CD4-positive, alpha-beta T cell (primary cell): ENCODE results near the gene S100A2. TPM values are rescaled to one million over a fixed set of nuclear protein-coding genes. Genes with fewer than 3 reads are reported as not detected.
A peak's percentile ranks its signal among the peaks of the same experiment; 100 is the strongest.

Source experiments
- ATAC-seq: fragments of 200-7000 bp; cut with Tn5 transposase; one replicate; pipeline ENCODE4 v1.10.0; 2022; ENCODE audit warnings: mild to moderate bottlenecking; ENCODE audit not compliant: poor library complexity
- CTCF ChIA-PET: fragments of 350-600 bp; sonication (Branson Sonifier 250); formaldehyde crosslinking; loops from one replicate; lab custom pipeline; 2021; ENCODE audit warnings: antibody characterized with exemption, inconsistent platforms; lab: Charles Lee
- POLR2A ChIA-PET: fragments of 350-600 bp; sonication (Branson Sonifier 250); formaldehyde crosslinking; loops from one replicate; lab custom pipeline; 2021; ENCODE audit warnings: antibody characterized with exemption, inconsistent platforms; lab: Charles Lee
- DNase-seq, 14 experiments: peaks; one replicate each; pipeline ENCODE4 v3.0.0-alpha.2; 2013 to 2020; ENCODE audit warnings: mixed read lengths in 2 of 14
- H3K27ac ChIP-seq, 2 donors: one replicate each; pipeline versions ENCODE4 v1.5.1 to v1.7.0; 2013; ENCODE audit warnings: low read length in 2 of 2, low read depth in 1 of 2, mild to moderate bottlenecking in 1 of 2
- H3K27me3 ChIP-seq, 2 experiments: 1 replicate in 1 of 2; 2 replicates in 1 of 2; pipeline versions ENCODE4 v1.6.1 to v1.7.0; 2013; ENCODE audit warnings: low read length in 2 of 2, control low read depth in 1 of 2, mild to moderate bottlenecking in 1 of 2, moderate library complexity in 1 of 2; ENCODE audit not compliant: insufficient read depth in 2 of 2, control insufficient read depth in 1 of 2
- H3K36me3 ChIP-seq: one replicate; pipeline ENCODE4 v1.6.1; 2013; ENCODE audit warnings: low read length, control low read depth; ENCODE audit not compliant: insufficient read depth
- H3K4me1 ChIP-seq: one replicate; pipeline ENCODE4 v1.6.1; 2013; ENCODE audit warnings: low read length, control low read depth; ENCODE audit not compliant: insufficient read depth
- H3K4me3 ChIP-seq: one replicate; pipeline ENCODE4 v1.5.1; 2013; ENCODE audit warnings: mild to moderate bottlenecking, low read length, moderate library complexity
- H3K9me3 ChIP-seq, 2 experiments: 1 replicate in 1 of 2; 2 replicates in 1 of 2; pipeline versions ENCODE4 v1.6.1 to v1.7.0; 2013; ENCODE audit warnings: low read length in 2 of 2, mild to moderate bottlenecking in 2 of 2, control low read depth in 1 of 2, moderate library complexity in 1 of 2; ENCODE audit not compliant: control insufficient read depth in 1 of 2, insufficient read depth in 1 of 2
- H3K27ac Mint-ChIP-seq: one replicate; pipeline ENCODE4 v1.8.0; 2020; ENCODE audit warnings: mixed read lengths
- H3K27me3 Mint-ChIP-seq: one replicate; pipeline ENCODE4 v1.8.0; 2021; ENCODE audit warnings: mixed read lengths
- H3K36me3 Mint-ChIP-seq: one replicate; pipeline ENCODE4 v1.8.0; 2021; ENCODE audit warnings: low read depth, mixed read lengths
- H3K4me1 Mint-ChIP-seq: one replicate; pipeline ENCODE4 v1.8.0; 2021; ENCODE audit warnings: low read depth, mixed read lengths
- H3K4me3 Mint-ChIP-seq: one replicate; pipeline ENCODE4 v1.8.0; 2020; ENCODE audit warnings: mild to moderate bottlenecking, mixed read lengths
- H3K9me3 Mint-ChIP-seq: one replicate; pipeline ENCODE4 v1.8.0; 2020; ENCODE audit warnings: mixed read lengths
- CTCF ChIP-seq: fragments of 200-600 bp; IDR thresholded peaks from one replicate; pipeline ENCODE4 v1.8.0; 2022; ENCODE audit warnings: antibody characterized with exemption, mild to moderate bottlenecking
- intact Hi-C, 2 experiments: fragments of 100-400 bp; cut with DNase I in 1 of 2; cut with micrococcal nuclease in 1 of 2; formaldehyde crosslinking; loops; one replicate each; pipeline versions ENCODE4 v1.15.1 to v1.9.0; 2023 to 2025; cut with DNase I, micrococcal nuclease
- total RNA-seq, 174 experiments: library from RNA in 2 of 174; stranded (reverse) in 2 of 174; gene quantifications; one replicate each; pipeline ENCODE4 v1.2.3 and lab custom pipeline; 2021 to 2026

Gene S100A2
- total RNA-seq, 2 experiments from 2014 or later, result not detected

DNA sequence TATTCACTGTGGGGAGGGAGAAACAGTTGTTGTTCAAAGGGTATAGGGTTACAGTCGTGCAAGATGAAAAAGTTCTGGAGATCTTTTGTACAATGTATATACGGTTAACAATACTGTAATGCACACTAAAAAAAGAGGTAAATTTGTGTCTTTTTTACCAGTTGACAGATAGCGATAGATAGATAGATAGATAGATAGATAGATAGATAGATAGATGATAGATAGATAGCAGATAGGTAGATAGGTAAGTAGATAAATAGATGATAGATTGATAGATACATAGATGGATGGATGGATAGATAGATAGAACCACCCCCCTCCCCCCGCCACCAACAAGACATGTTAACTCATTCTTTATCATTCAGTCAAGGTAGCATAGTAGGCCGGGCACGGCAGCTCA lies 37.1 kb upstream of the S100A2 start:
- no peaks in the 10 kb centered on the region for H3K27me3 Mint-ChIP-seq
- Histone ChIP-seq H3K4me1 (peaks cover 7% of the 10 kb centered on the region), H3K4me3 (no peak overlapping the region), H3K27me3 (no peaks in the 10 kb centered on the region), H3K9me3 (no peaks in the 10 kb centered on the region), H3K36me3 (no peaks in the 10 kb centered on the region), H3K27ac (no peak overlapping the region)
- intact Hi-C loops, result no loop called here
- ATAC-seq, result no peak
- no peak overlapping the region for H3K27ac Mint-ChIP-seq
- ChIA-PET CTCF (no interaction called here), POLR2A (no interaction called here)
- H3K4me1 Mint-ChIP-seq, result peaks cover 5% of the 10 kb centered on the region
- no peak overlapping the region for H3K4me3 Mint-ChIP-seq
- no peaks in the 10 kb centered on the region for H3K9me3 Mint-ChIP-seq
- H3K36me3 Mint-ChIP-seq, result no peaks in the 10 kb centered on the region
- no peak for TF ChIP-seq CTCF
- DNase-seq, result no peak

DNA sequence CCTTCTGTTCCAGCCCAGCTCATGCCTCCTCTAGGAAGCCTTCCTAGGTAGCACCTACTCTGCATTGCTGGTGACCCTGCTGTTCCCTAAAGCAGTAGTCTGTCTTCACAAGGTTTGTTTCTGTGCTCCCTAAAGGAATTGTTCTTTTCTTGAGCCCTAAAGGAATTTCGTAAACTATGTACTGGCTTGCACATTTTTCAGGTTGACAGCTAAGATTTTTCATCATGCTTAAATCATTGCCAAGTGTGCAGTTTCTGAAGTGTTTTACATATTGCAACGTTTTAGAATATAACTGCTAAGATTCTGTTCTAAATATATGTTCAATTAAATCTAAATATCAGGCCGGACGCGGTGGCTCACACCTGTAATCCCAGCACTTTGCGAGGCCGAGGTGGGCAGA lies 34.2 kb upstream of the S100A2 start:
- Mint-ChIP-seq H3K27me3 (no peaks in the 10 kb centered on the region), H3K36me3 (no peaks in the 10 kb centered on the region), H3K9me3 (no peaks in the 10 kb centered on the region), H3K4me1 (peaks cover 5% of the 10 kb centered on the region), H3K4me3 (no peak overlapping the region), H3K27ac (no peak overlapping the region)
- TF ChIP-seq CTCF, result no peak
- H3K27ac ChIP-seq, result no peak overlapping the region
- no peak overlapping the region for H3K4me3 ChIP-seq
- H3K27me3 ChIP-seq, result no peaks in the 10 kb centered on the region
- intact Hi-C loops, result no loop called here
- ChIA-PET POLR2A (no interaction called here), CTCF (no interaction called here)
- peaks cover 12% of the 10 kb centered on the region for H3K4me1 ChIP-seq
- H3K9me3 ChIP-seq, result no peaks in the 10 kb centered on the region
- no peaks in the 10 kb centered on the region for H3K36me3 ChIP-seq
- ATAC-seq (no peak), DNase-seq (no peak)

- Histone ChIP-seq H3K4me3 (no peak overlapping the region), H3K4me1 (peaks cover 12% of the 10 kb centered on the region), H3K36me3 (no peaks in the 10 kb centered on the region), H3K27me3 (no peaks in the 10 kb centered on the region), H3K27ac (no peak overlapping the region), H3K9me3 (no peaks in the 10 kb centered on the region)
- no peak for TF ChIP-seq CTCF
- Mint-ChIP-seq H3K9me3 (no peaks in the 10 kb centered on the region), H3K4me1 (peaks cover 5% of the 10 kb centered on the region), H3K27ac (no peak overlapping the region), H3K27me3 (no peaks in the 10 kb centered on the region), H3K36me3 (no peaks in the 10 kb centered on the region), H3K4me3 (no peak overlapping the region)
- DNase-seq (peak in 4 of 14 experiments; percentile 14 to 55 (median 39)), ATAC-seq (peak; percentile 58)
- intact Hi-C loops, result no loop called here
- ChIA-PET POLR2A (interaction anchor here (1.0 kb wide), 1 partner anchor 165 kb away, joined by 3 read pairs; no protein-coding TSS in a partner anchor), CTCF (no interaction called here)
Measured at GRCh38 chr1:153598309-153599172, 32.9 kb upstream of the S100A2 start.
